RWPE2 (cell line): ENCODE data around the gene PROX2.

ENCODE experiments used
- ATAC-seq: fragments of 200-7000 bp; cut with Tn5 transposase; 3 replicates; pipeline ENCODE4 v1.9.1; 2021; ENCODE audit warnings: low read depth
- DNase-seq: peaks from one replicate; pipeline ENCODE4 v3.0.0-alpha.2; 2020; ENCODE audit warnings: low spot score
- H3K27ac ChIP-seq: fragments of 450-650 bp; 2 replicates; pipeline ENCODE4 v1.5.1; 2017; ENCODE audit warnings: mild to moderate bottlenecking; ENCODE audit not compliant: poor library complexity, severe bottlenecking
- H3K27me3 ChIP-seq: fragments of 250-450 bp; sonication (Bioruptor Pico); 2 replicates; pipeline ENCODE4 v1.5.1; 2021; ENCODE audit warnings: mild to moderate bottlenecking, moderate library complexity; ENCODE audit not compliant: insufficient read depth, poor library complexity, severe bottlenecking
- H3K36me3 ChIP-seq: fragments of 250-450 bp; sonication (Bioruptor Pico); 2 replicates; pipeline ENCODE4 v1.5.1; 2020; ENCODE audit warnings: low read depth, mild to moderate bottlenecking, moderate library complexity
- H3K4me1 ChIP-seq: fragments of 250-450 bp; sonication (Bioruptor Pico); 2 replicates; pipeline ENCODE4 v1.5.1; 2021; ENCODE audit warnings: mild to moderate bottlenecking, moderate library complexity; ENCODE audit not compliant: insufficient read depth, poor library complexity, severe bottlenecking
- H3K4me3 ChIP-seq: fragments of 250-450 bp; sonication (Bioruptor Pico); 2 replicates; pipeline ENCODE4 v1.5.1; 2021; ENCODE audit warnings: mild to moderate bottlenecking, moderate library complexity; ENCODE audit not compliant: severe bottlenecking
- H3K9me3 ChIP-seq: fragments of 250-450 bp; sonication (Bioruptor Pico); 2 replicates; pipeline ENCODE4 v1.5.1; 2021; ENCODE audit warnings: mild to moderate bottlenecking, moderate library complexity; ENCODE audit not compliant: severe bottlenecking
- CTCF ChIP-seq: fragments of 450-650 bp; IDR thresholded peaks from one replicate; pipeline ENCODE4 v1.5.1; 2017; ENCODE audit warnings: mild to moderate bottlenecking, moderate library complexity; ENCODE audit not compliant: poor library complexity, severe bottlenecking

The PROX2 gene

GRCh38 chr14:74875941-74876913, at the start of gene PROX2:
PROX2 (minus strand) TSS chr14:74876145; CDS start chr14:74863834, 12,311 bp downstream.
- Histone ChIP-seq H3K27ac (no peak within 1 kb of the TSS), H3K36me3 (no peaks in the 10 kb centered on the region), H3K9me3 (no peaks in the 10 kb centered on the region), H3K27me3 (no peaks in the 10 kb centered on the region), H3K4me3 (no peak within 1 kb of the TSS), H3K4me1 (no peaks in the 10 kb centered on the region)
- ATAC-seq (no peak), DNase-seq (no peak)
- TF ChIP-seq CTCF: no peak

- Histone ChIP-seq H3K4me3 (no peak overlapping the region), H3K27ac (no peak overlapping the region), H3K9me3 (no peaks in the 10 kb centered on the region), H3K36me3 (no peaks in the 10 kb centered on the region), H3K4me1 (no peaks in the 10 kb centered on the region), H3K27me3 (no peaks in the 10 kb centered on the region)
- no peak for ATAC-seq
- no peak for DNase-seq
- no peak for TF ChIP-seq CTCF
Measured at GRCh38 chr14:74924061-74924460, 48.1 kb upstream of the PROX2 start.

GRCh38 chr14:74922752-74923401, 46.9 kb upstream of the PROX2 start, which contains the start of gene RPS6KL1:
RPS6KL1 (minus strand) TSS chr14:74923260; CDS start chr14:74921541, 1,719 bp downstream.
- Histone ChIP-seq H3K4me3 (peak within 1 kb of the TSS; percentile 46), H3K27me3 (no peaks in the 10 kb centered on the region), H3K4me1 (no peaks in the 10 kb centered on the region), H3K36me3 (no peaks in the 10 kb centered on the region), H3K27ac (no peak within 1 kb of the TSS), H3K9me3 (no peaks in the 10 kb centered on the region)
- ATAC-seq: peak; percentile 99
- no peak for TF ChIP-seq CTCF
- DNase-seq: peak; percentile 91

GRCh38 chr14:74921987-74922751, 46.2 kb upstream of the PROX2 start:
- peak overlapping the region; percentile 46 for H3K4me3 ChIP-seq

More at GRCh38 chr14:74921987-74922751, 46.2 kb upstream of the PROX2 start:
- Histone ChIP-seq H3K36me3 (no peaks in the 10 kb centered on the region), H3K27me3 (no peaks in the 10 kb centered on the region), H3K27ac (no peak overlapping the region), H3K9me3 (no peaks in the 10 kb centered on the region), H3K4me1 (no peaks in the 10 kb centered on the region)
- ATAC-seq (no peak), DNase-seq (no peak)
- TF ChIP-seq CTCF: no peak
